Measurements from ENCODE around the gene PHAF1. TPM values are rescaled to one million over a fixed set of nuclear protein-coding genes. Genes with fewer than 3 reads are reported as not detected.
A peak's percentile ranks its signal among the peaks of the same experiment; 100 is the strongest.

Gene PHAF1
- total and polyA plus RNA-seq, 2 of the 13 experiments (the other 11 are each of a cell fraction or from before 2014, with no cell fraction given), result 48.3 to 174 TPM

- TF ChIP-seq BATF2 (CRISPR knock-in tag; IDR thresholded peaks at IDR 0.05) (peak; percentile 92), ZNF431 (CRISPR knock-in tag; IDR thresholded peaks at IDR 0.05; ENCODE audit: borderline replicate concordance, low read depth) (peak; percentile 90), U2AF1 (optimal IDR thresholded peaks at IDR 0.05; ENCODE audit: low read depth, low read length) (no peak), KIAA2018 (CRISPR knock-in tag; IDR thresholded peaks at IDR 0.05; ENCODE audit: borderline replicate concordance) (no peak), IRF1 (CRISPR knock-in tag; IDR thresholded peaks at IDR 0.05; ENCODE audit: low read depth) (0 out of 2 replicates have a peak, but pooled peaks have one; percentile 75), ZNF740 (CRISPR knock-in tag; IDR thresholded peaks at IDR 0.05) (peak; percentile 66; the same call in 1 of the 2 replicates), ZNF280D (CRISPR knock-in tag; IDR thresholded peaks at IDR 0.05) (no peak), ZNF800 (CRISPR knock-in tag; IDR thresholded peaks at IDR 0.05) (peak; percentile 73; the same call in 1 of the 2 replicates), NFATC3 (CRISPR knock-in tag; IDR thresholded peaks at IDR 0.05) (no peak), KLF12 (CRISPR knock-in tag; IDR thresholded peaks at IDR 0.05; ENCODE audit: borderline replicate concordance) (peak; percentile 96), ZNF558 (CRISPR knock-in tag; IDR thresholded peaks at IDR 0.05; ENCODE audit: borderline replicate concordance) (peak; percentile 81; the same call in 1 of the 2 replicates), GATAD1 (CRISPR knock-in tag; IDR thresholded peaks at IDR 0.05) (no peak), ZNF567 (CRISPR knock-in tag; IDR thresholded peaks at IDR 0.05; ENCODE audit: borderline replicate concordance) (peak; percentile 6; the same call in 1 of the 2 replicates)
Measured at GRCh38 chr16:67164599-67165061, 54.9 kb downstream of the PHAF1 start, which contains the start of gene HSF4 (continued).

All from HepG2 (cell line).